ENCODE results near the gene MYH1.

- TF ChIP-seq, protein P1, sequence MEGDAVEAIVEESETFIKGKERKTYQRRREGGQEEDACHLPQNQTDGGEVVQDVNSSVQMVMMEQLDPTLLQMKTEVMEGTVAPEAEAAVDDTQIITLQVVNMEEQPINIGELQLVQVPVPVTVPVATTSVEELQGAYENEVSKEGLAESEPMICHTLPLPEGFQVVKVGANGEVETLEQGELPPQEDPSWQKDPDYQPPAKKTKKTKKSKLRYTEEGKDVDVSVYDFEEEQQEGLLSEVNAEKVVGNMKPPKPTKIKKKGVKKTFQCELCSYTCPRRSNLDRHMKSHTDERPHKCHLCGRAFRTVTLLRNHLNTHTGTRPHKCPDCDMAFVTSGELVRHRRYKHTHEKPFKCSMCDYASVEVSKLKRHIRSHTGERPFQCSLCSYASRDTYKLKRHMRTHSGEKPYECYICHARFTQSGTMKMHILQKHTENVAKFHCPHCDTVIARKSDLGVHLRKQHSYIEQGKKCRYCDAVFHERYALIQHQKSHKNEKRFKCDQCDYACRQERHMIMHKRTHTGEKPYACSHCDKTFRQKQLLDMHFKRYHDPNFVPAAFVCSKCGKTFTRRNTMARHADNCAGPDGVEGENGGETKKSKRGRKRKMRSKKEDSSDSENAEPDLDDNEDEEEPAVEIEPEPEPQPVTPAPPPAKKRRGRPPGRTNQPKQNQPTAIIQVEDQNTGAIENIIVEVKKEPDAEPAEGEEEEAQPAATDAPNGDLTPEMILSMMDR (conservative IDR thresholded peaks at IDR 0.05; ENCODE audit: low read depth in 2 of 2): no peak
- TF ChIP-seq EZH2phosphoT487 (IDR thresholded peaks at IDR 0.05; ENCODE audit: unreplicated experiment) (no peak), ZNF331 (CRISPR knock-in tag; IDR thresholded peaks at IDR 0.05; ENCODE audit: low read depth) (no peak), POLR2AphosphoS5 (IDR thresholded peaks at IDR 0.05; ENCODE audit: low read depth) (no peak), EZH2 (IDR thresholded peaks at IDR 0.05; ENCODE audit: low read depth, unreplicated experiment) (no peak), CREB1 (CRISPR knock-in tag; IDR thresholded peaks at IDR 0.05; ENCODE audit: low read depth) (no peak)
These were observed 45.8 kb upstream of the MYH1 start for GRCh38 chr17:10563991-10564660.
